ENCODE measurements around the gene STARD5.

The STARD5 gene

DNA sequence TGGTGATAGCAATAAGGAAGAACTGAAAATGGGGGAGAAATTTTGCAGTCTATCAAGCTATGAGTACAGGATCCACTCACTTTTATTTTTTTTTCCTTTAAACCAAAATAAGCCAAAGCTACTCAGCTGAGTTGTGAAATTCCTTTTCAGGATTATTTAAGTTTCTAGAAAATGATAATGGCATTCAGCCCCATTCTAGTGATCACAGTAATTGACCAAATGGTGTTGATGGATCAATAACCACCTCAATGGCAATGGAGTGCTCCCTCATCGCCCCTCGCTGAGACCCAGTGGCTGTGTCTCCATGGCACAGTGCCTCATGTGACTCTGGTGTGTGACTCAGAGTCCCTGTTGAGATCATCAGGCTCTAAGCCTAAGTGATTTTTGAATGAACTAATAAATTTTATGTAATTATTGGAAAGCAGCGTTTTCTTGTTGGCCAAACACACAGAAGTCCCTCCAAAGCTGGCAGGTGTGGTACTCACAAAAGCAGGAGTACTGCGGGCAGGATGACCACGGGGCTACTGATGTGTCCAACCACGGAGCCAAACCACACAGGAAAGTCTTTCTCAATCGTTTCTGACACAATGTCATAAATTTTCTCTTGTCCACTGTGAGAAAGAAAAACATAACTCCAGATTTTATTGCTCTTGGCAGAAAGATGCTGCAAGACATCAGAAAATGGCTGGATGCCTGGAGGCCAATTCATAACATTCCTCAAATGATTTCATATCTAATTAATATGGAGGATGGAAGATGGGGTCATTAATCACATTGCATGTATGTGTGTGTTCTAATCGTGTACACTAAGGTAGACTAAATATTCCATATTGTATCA lies 14.4 kb upstream of the STARD5 start:
- no peak for DNase-seq (ENCODE audit: low spot score)
- TF ChIP-seq, protein P1, sequence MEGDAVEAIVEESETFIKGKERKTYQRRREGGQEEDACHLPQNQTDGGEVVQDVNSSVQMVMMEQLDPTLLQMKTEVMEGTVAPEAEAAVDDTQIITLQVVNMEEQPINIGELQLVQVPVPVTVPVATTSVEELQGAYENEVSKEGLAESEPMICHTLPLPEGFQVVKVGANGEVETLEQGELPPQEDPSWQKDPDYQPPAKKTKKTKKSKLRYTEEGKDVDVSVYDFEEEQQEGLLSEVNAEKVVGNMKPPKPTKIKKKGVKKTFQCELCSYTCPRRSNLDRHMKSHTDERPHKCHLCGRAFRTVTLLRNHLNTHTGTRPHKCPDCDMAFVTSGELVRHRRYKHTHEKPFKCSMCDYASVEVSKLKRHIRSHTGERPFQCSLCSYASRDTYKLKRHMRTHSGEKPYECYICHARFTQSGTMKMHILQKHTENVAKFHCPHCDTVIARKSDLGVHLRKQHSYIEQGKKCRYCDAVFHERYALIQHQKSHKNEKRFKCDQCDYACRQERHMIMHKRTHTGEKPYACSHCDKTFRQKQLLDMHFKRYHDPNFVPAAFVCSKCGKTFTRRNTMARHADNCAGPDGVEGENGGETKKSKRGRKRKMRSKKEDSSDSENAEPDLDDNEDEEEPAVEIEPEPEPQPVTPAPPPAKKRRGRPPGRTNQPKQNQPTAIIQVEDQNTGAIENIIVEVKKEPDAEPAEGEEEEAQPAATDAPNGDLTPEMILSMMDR (IDR thresholded peaks at IDR 0.05; ENCODE audit: extremely low read depth, insufficient read depth, missing control alignments): no peak
- in situ Hi-C loops (cut with MboI; ENCODE audit: low pct_unique_long_range_greater_than_20kb, low sequenced_read_pairs, unreplicated experiment): loop anchor here (5.0 kb wide), 1 partner anchor 61 kb away; no protein-coding TSS in a partner anchor

- no peak for DNase-seq (ENCODE audit: low spot score)
- TF ChIP-seq, protein P1 (IDR thresholded peaks at IDR 0.05; ENCODE audit: extremely low read depth, insufficient read depth, missing control alignments): no peak
- in situ Hi-C loops (cut with MboI; ENCODE audit: low pct_unique_long_range_greater_than_20kb, low sequenced_read_pairs, unreplicated experiment): loop anchor here (5.0 kb wide), 1 partner anchor 60 kb away; no protein-coding TSS in a partner anchor
Measured at GRCh38 chr15:81337713-81338157, 13.8 kb upstream of the STARD5 start.

DNA sequence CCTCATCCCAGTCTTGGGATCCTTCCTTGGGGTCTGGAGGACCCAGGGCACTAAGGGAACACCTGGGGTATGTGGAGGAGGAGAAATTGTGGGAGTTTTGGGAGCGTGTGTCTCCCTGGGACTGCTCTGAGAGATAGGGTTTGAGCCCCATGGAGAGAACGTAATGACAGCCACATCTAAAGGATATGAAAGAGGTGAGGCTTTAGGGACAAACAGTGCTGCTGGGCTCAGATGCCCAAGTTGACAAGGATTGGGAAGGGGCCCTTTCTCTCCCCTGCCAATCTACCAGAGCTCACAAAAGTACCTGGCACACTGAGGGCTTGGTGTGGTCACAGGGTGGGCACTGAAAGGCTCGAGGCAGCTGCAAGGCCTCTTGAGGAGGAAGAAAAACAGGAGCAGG lies 13.3 kb upstream of the STARD5 start:
- TF ChIP-seq, protein P1 (IDR thresholded peaks at IDR 0.05; ENCODE audit: extremely low read depth, insufficient read depth, missing control alignments): no peak
- in situ Hi-C loops (cut with MboI; ENCODE audit: low pct_unique_long_range_greater_than_20kb, low sequenced_read_pairs, unreplicated experiment): loop anchor here (5.0 kb wide), 1 partner anchor 60 kb away; no protein-coding TSS in a partner anchor
- DNase-seq (ENCODE audit: low spot score): no peak

- TF ChIP-seq, protein P1 (IDR thresholded peaks at IDR 0.05; ENCODE audit: extremely low read depth, insufficient read depth, missing control alignments): peak; percentile 51
- in situ Hi-C loops (cut with MboI; ENCODE audit: low pct_unique_long_range_greater_than_20kb, low sequenced_read_pairs, unreplicated experiment): loop anchor here (5.0 kb wide), 1 partner anchor 59 kb away; no protein-coding TSS in a partner anchor
- peak; percentile 39 for DNase-seq (ENCODE audit: low spot score)
Measured at GRCh38 chr15:81336568-81336967, 12.6 kb upstream of the STARD5 start.

GRCh38 chr15:81335631-81336030 lies 11.7 kb upstream of the STARD5 start:
- TF ChIP-seq, protein P1 (IDR thresholded peaks at IDR 0.05; ENCODE audit: extremely low read depth, insufficient read depth, missing control alignments): no peak
- DNase-seq (ENCODE audit: low spot score): no peak
- in situ Hi-C loops (cut with MboI; ENCODE audit: low pct_unique_long_range_greater_than_20kb, low sequenced_read_pairs, unreplicated experiment): loop anchor here (5.0 kb wide), 1 partner anchor 58 kb away; no protein-coding TSS in a partner anchor

- no peak for DNase-seq (ENCODE audit: low spot score)
- in situ Hi-C loops (cut with MboI; ENCODE audit: low pct_unique_long_range_greater_than_20kb, low sequenced_read_pairs, unreplicated experiment): loop anchor here (5.0 kb wide), 1 partner anchor 58 kb away; no protein-coding TSS in a partner anchor
- TF ChIP-seq, protein P1 (IDR thresholded peaks at IDR 0.05; ENCODE audit: extremely low read depth, insufficient read depth, missing control alignments): no peak
Measured at GRCh38 chr15:81334768-81335435, 11.0 kb upstream of the STARD5 start.
